ENCODE data around the gene WFDC13.

- TF ChIP-seq CTCF (IDR thresholded peaks at IDR 0.05) (no peak), POLR2A (IDR thresholded peaks at IDR 0.05) (no peak)
Observed at GRCh38 chr20:45701873-45702272, at the start of gene WFDC13.
